IPS-NIHi7 (cell line): ENCODE data around the gene KCNMA1.

Source experiments
- DNase-seq: peaks from one replicate; pipeline ENCODE4 v3.0.0; 2012; ENCODE audit warnings: mixed read lengths; ENCODE audit errors: extremely low spot score

KCNMA1 gene

GRCh38 chr10:77556990-77557601 is 80.5 kb downstream of the KCNMA1 start:
- no peak for DNase-seq

- no peak for DNase-seq
Observed at GRCh38 chr10:77555591-77556212, 81.9 kb downstream of the KCNMA1 start.

GRCh38 chr10:77554996-77555397 is 82.6 kb downstream of the KCNMA1 start:
- DNase-seq, result no peak

- DNase-seq, result no peak
Observed at GRCh38 chr10:77553966-77554365, 83.6 kb downstream of the KCNMA1 start.

GRCh38 chr10:77553311-77553710 is 84.3 kb downstream of the KCNMA1 start:
- DNase-seq, result no peak

GRCh38 chr10:77552252-77552651 is 85.4 kb downstream of the KCNMA1 start:
- no peak for DNase-seq

GRCh38 chr10:77550378-77550777 is 87.2 kb downstream of the KCNMA1 start:
- DNase-seq, result peak; percentile 46

- no peak for DNase-seq
Observed at GRCh38 chr10:77548671-77549070, 88.9 kb downstream of the KCNMA1 start.

GRCh38 chr10:77548157-77548556 is 89.5 kb downstream of the KCNMA1 start:
- no peak for DNase-seq

GRCh38 chr10:77547307-77548050 is 90.1 kb downstream of the KCNMA1 start:
- no peak for DNase-seq

- no peak for DNase-seq
Observed at GRCh38 chr10:77546042-77546441, 91.6 kb downstream of the KCNMA1 start.

GRCh38 chr10:77545585-77545984 is 92.0 kb downstream of the KCNMA1 start:
- DNase-seq, result no peak

- no peak for DNase-seq
Observed at GRCh38 chr10:77544617-77545016, 93.0 kb downstream of the KCNMA1 start.

- no peak for DNase-seq
Observed at GRCh38 chr10:77542710-77543259, 94.8 kb downstream of the KCNMA1 start.

- no peak for DNase-seq
Observed at GRCh38 chr10:77541944-77542343, 95.7 kb downstream of the KCNMA1 start.

- DNase-seq, result no peak
Observed at GRCh38 chr10:77541247-77541646, 96.4 kb downstream of the KCNMA1 start.

GRCh38 chr10:77539147-77539935 is 98.3 kb downstream of the KCNMA1 start:
- DNase-seq, result no peak

- no peak for DNase-seq
Observed at GRCh38 chr10:77537720-77538373, 99.8 kb downstream of the KCNMA1 start.

- DNase-seq, result no peak
Observed at GRCh38 chr10:77537071-77537470, 100.5 kb downstream of the KCNMA1 start.

- no peak for DNase-seq
Observed at GRCh38 chr10:77533887-77534278, 103.7 kb downstream of the KCNMA1 start.

GRCh38 chr10:77533146-77533886 is 104.3 kb downstream of the KCNMA1 start:
- no peak for DNase-seq
